GM19193 (cell line): ENCODE measurements around the gene PPWD1.

Source experiments
- POLR2A ChIP-seq: IDR thresholded peaks from 4 replicates; pipeline ENCODE4 v1.6.1; 2011; ENCODE audit not compliant: insufficient read depth, insufficient read length; ENCODE audit errors: extremely low read depth

PPWD1 gene

GRCh38 chr5:65562731-65563701 is at the start of gene PPWD1, which contains the start of gene CENPK:
PPWD1 (plus strand) TSS chr5:65563296; CDS start chr5:65563311, 15 bp downstream.
CENPK (minus strand) TSS chr5:65563168; CDS start chr5:65554907, 8,261 bp downstream.
- peak; percentile 87 for TF ChIP-seq POLR2A

GRCh38 chr5:65525726-65526125 is 37.4 kb upstream of the PPWD1 start:
- TF ChIP-seq POLR2A: no peak

- TF ChIP-seq POLR2A: no peak
Measured at GRCh38 chr5:65530904-65531303, 32.2 kb upstream of the PPWD1 start.

GRCh38 chr5:65535529-65535987 is 27.5 kb upstream of the PPWD1 start:
- TF ChIP-seq POLR2A: no peak

- no peak for TF ChIP-seq POLR2A
Measured at GRCh38 chr5:65539827-65540226, 23.3 kb upstream of the PPWD1 start.

- TF ChIP-seq POLR2A: no peak
Measured at GRCh38 chr5:65544473-65544872, 18.6 kb upstream of the PPWD1 start.

- TF ChIP-seq POLR2A: no peak
Measured at GRCh38 chr5:65546141-65546540, 17.0 kb upstream of the PPWD1 start.

GRCh38 chr5:65548281-65548680 is 14.8 kb upstream of the PPWD1 start:
- no peak for TF ChIP-seq POLR2A

- no peak for TF ChIP-seq POLR2A
Measured at GRCh38 chr5:65553941-65554340, 9.2 kb upstream of the PPWD1 start.

GRCh38 chr5:65555287-65555686 is 7.8 kb upstream of the PPWD1 start:
- no peak for TF ChIP-seq POLR2A

- no peak for TF ChIP-seq POLR2A
Measured at GRCh38 chr5:65556181-65556580, 6.9 kb upstream of the PPWD1 start.

GRCh38 chr5:65556718-65557117 is 6.4 kb upstream of the PPWD1 start:
- no peak for TF ChIP-seq POLR2A

- TF ChIP-seq POLR2A: no peak
Measured at GRCh38 chr5:65563777-65564176, 681 bp downstream of the PPWD1 start.

- no peak for TF ChIP-seq POLR2A
Measured at GRCh38 chr5:65566505-65566904, 3.4 kb downstream of the PPWD1 start.

- TF ChIP-seq POLR2A: no peak
Measured at GRCh38 chr5:65570598-65571226, 7.6 kb downstream of the PPWD1 start.

GRCh38 chr5:65577141-65577540 is 14.0 kb downstream of the PPWD1 start:
- TF ChIP-seq POLR2A: no peak

- TF ChIP-seq POLR2A: no peak
Measured at GRCh38 chr5:65588694-65589093, 25.6 kb downstream of the PPWD1 start.

- no peak for TF ChIP-seq POLR2A
Measured at GRCh38 chr5:65611524-65611923, 48.4 kb downstream of the PPWD1 start.
